H1 (cell line): Measurements from ENCODE around the gene PHKG2. TPM values are rescaled to one million over a fixed set of nuclear protein-coding genes. Genes with fewer than 3 reads are reported as not detected.

Experiments used
- BACH1 ChIP-seq: IDR thresholded peaks from 2 replicates; pipeline ENCODE4 v1.6.1; 2012; ENCODE audit warnings: low read length, improper control_type of control experiment
- CBX8 ChIP-seq: fragments of 300-800, 300-1000 bp; sonication (generic); IDR thresholded peaks from 2 replicates; pipeline ENCODE4 v1.7.1; 2016; ENCODE audit warnings: low read depth, low read length, borderline replicate concordance
- EZH2 ChIP-seq: fragments of 200-600 bp; sonication (generic); IDR thresholded peaks from 2 replicates; pipeline ENCODE4 v1.7.1; 2012; ENCODE audit warnings: low read depth, mild to moderate bottlenecking, moderate library complexity, low read length, inconsistent platforms; ENCODE audit not compliant: severe bottlenecking
- GABPA ChIP-seq: IDR thresholded peaks from 2 replicates; pipeline ENCODE4 v1.6.1; 2011; ENCODE audit warnings: mild to moderate bottlenecking, low read length, moderate library complexity, borderline replicate concordance; ENCODE audit not compliant: insufficient read depth
- PHF8 ChIP-seq: fragments of 200-600 bp; sonication (generic); conservative IDR thresholded peaks from 2 replicates; pipeline ENCODE4 v1.7.1; 2012; ENCODE audit warnings: low read depth, mild to moderate bottlenecking, inconsistent platforms, low read length, moderate library complexity
- SRF ChIP-seq: IDR thresholded peaks from 2 replicates; pipeline ENCODE4 v1.6.1; 2011; ENCODE audit warnings: mild to moderate bottlenecking, low read depth, low read length, moderate library complexity
- polyA plus RNA-seq, 7 experiments: library from polyadenylated mRNA; depleted of rRNA in 3 of 7; stranded (reverse) in 5 of 7; unstranded in 2 of 7; fragments of >200 nt in 5 of 7; fragments of 200-250 nt in 2 of 7; gene quantifications; 1 replicate in 5 of 7; 2 replicates in 1 of 7; 4 replicates in 1 of 7; pipeline versions ENCODE4 v1.2.1 to v1.2.3, GENCODE V29; 2011 to 2013; ENCODE audit warnings: missing spikeins in 2 of 7, mixed read lengths in 2 of 7
- total RNA-seq: library from RNA; stranded (reverse); fragmentation: NEBNext Ultra II Directional; extraction: Animal tissue kit (Norgen Biotek cat#: 25700); gene quantifications from 2 replicates; pipeline ENCODE4 v1.2.1, GENCODE V29; 2021
- TF ChIP-seq, protein P1 (sequence below): IDR thresholded peaks from 2 replicates; pipeline ENCODE4 v1.6.1; 2011; ENCODE audit warnings: low read length, improper control_type of control experiment

Gene PHKG2
- total and polyA plus RNA-seq, 2 of the 8 experiments (the other 6 are each of a cell fraction or from before 2014, with no cell fraction given) = 36.0 to 53.4 TPM

DNA sequence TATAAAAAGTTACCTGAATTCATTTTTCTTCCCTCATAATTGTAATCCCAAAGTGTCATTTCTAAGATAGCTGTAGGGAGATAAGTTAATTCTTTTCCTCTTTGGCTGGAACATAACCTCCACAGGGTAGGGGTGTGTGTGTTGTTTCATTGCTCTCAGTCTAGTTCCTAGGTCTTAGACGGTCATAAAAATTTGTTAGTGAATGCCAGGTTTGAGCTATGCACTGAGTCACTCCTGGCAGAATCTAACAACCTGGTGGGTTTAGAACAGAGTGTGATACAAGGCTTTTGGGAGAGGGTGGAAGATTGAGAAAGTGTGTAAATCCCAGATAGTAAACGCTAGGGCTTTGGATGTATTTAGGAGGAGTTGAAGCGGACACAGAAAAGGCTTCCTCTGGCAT lies 894 bp upstream of the PHKG2 start (continued):
- TF ChIP-seq PHF8 (no peak), BACH1 (no peak), EZH2 (no peak), SRF (no peak), GABPA (no peak), CBX8 (no peak)
- TF ChIP-seq, protein P1, sequence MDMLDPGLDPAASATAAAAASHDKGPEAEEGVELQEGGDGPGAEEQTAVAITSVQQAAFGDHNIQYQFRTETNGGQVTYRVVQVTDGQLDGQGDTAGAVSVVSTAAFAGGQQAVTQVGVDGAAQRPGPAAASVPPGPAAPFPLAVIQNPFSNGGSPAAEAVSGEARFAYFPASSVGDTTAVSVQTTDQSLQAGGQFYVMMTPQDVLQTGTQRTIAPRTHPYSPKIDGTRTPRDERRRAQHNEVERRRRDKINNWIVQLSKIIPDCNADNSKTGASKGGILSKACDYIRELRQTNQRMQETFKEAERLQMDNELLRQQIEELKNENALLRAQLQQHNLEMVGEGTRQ = no peak
